ENCODE data around the gene TRAPPC11.

TRAPPC11 gene

GRCh38 chr4:183698909-183699308 lies 39.8 kb downstream of the TRAPPC11 start:
- H3K9ac ChIP-seq (ENCODE audit: low read depth, low read length, poor library complexity, severe bottlenecking) = no peak overlapping the region
- no peak overlapping the region for H3K4me3 ChIP-seq (ENCODE audit: low read length, poor library complexity, severe bottlenecking)
- no peaks in the 10 kb centered on the region for H3K9me3 ChIP-seq (ENCODE audit: insufficient read depth, low read depth, low read length)
- H3K36me3 ChIP-seq (ENCODE audit: insufficient read depth, low read length) = peaks cover 81% of the 10 kb centered on the region
- no peak for TF ChIP-seq EZH2phosphoT487 (IDR thresholded peaks at IDR 0.05; ENCODE audit: borderline replicate concordance)
- TF ChIP-seq CTCF (conservative IDR thresholded peaks at IDR 0.05; ENCODE audit: low read length) = no peak
- no peaks in the 10 kb centered on the region for H3K79me2 ChIP-seq (ENCODE audit: insufficient read depth, low read length)
- H3K9me2 ChIP-seq (replicated peaks; ENCODE audit: low read depth, low read length) = no peaks in the 10 kb centered on the region
- H3K27me3 ChIP-seq (ENCODE audit: insufficient read depth, low read length, poor library complexity, severe bottlenecking) = no peaks in the 10 kb centered on the region
- no peaks in the 10 kb centered on the region for H3K4me1 ChIP-seq (ENCODE audit: insufficient read depth, low read length, poor library complexity, severe bottlenecking)
- no peaks in the 10 kb centered on the region for H3F3A ChIP-seq (ENCODE audit: low read depth)
- no peaks in the 10 kb centered on the region for H4K20me1 ChIP-seq (ENCODE audit: insufficient read depth, low read length, poor library complexity, severe bottlenecking)
- no peak overlapping the region for H2AFZ ChIP-seq (ENCODE audit: low read length)
- H3K4me2 ChIP-seq (ENCODE audit: low read depth, low read length, poor library complexity, severe bottlenecking) = no peak overlapping the region

GRCh38 chr4:183700407-183700806 lies 41.3 kb downstream of the TRAPPC11 start:
- H3K27me3 ChIP-seq (ENCODE audit: insufficient read depth, low read length, poor library complexity, severe bottlenecking) = no peaks in the 10 kb centered on the region
- no peak for TF ChIP-seq CTCF (conservative IDR thresholded peaks at IDR 0.05; ENCODE audit: low read length)
- TF ChIP-seq EZH2phosphoT487 (IDR thresholded peaks at IDR 0.05; ENCODE audit: borderline replicate concordance) = no peak
- no peaks in the 10 kb centered on the region for H3F3A ChIP-seq (ENCODE audit: low read depth)
- no peaks in the 10 kb centered on the region for H4K20me1 ChIP-seq (ENCODE audit: insufficient read depth, low read length, poor library complexity, severe bottlenecking)
- H3K36me3 ChIP-seq (ENCODE audit: insufficient read depth, low read length) = peaks cover 77% of the 10 kb centered on the region; the same call in 1 of the 2 replicates
- H2AFZ ChIP-seq (ENCODE audit: low read length) = no peak overlapping the region
- H3K9ac ChIP-seq (ENCODE audit: low read depth, low read length, poor library complexity, severe bottlenecking) = no peak overlapping the region
- H3K79me2 ChIP-seq (ENCODE audit: insufficient read depth, low read length) = no peaks in the 10 kb centered on the region
- no peak overlapping the region for H3K4me2 ChIP-seq (ENCODE audit: low read depth, low read length, poor library complexity, severe bottlenecking)
- H3K4me1 ChIP-seq (ENCODE audit: insufficient read depth, low read length, poor library complexity, severe bottlenecking) = no peaks in the 10 kb centered on the region
- no peaks in the 10 kb centered on the region for H3K9me3 ChIP-seq (ENCODE audit: insufficient read depth, low read depth, low read length)
- H3K9me2 ChIP-seq (replicated peaks; ENCODE audit: low read depth, low read length) = no peaks in the 10 kb centered on the region
- H3K4me3 ChIP-seq (ENCODE audit: low read length, poor library complexity, severe bottlenecking) = no peak overlapping the region

GRCh38 chr4:183702492-183702891 lies 43.4 kb downstream of the TRAPPC11 start:
- Histone ChIP-seq H3K4me2 (ENCODE audit: low read depth, low read length, poor library complexity, severe bottlenecking) (no peak overlapping the region), H3K79me2 (ENCODE audit: insufficient read depth, low read length) (no peaks in the 10 kb centered on the region), H4K20me1 (ENCODE audit: insufficient read depth, low read length, poor library complexity, severe bottlenecking) (no peaks in the 10 kb centered on the region), H2AFZ (ENCODE audit: low read length) (no peak overlapping the region), H3K9ac (ENCODE audit: low read depth, low read length, poor library complexity, severe bottlenecking) (no peak overlapping the region), H3K4me3 (ENCODE audit: low read length, poor library complexity, severe bottlenecking) (no peak overlapping the region), H3K36me3 (ENCODE audit: insufficient read depth, low read length) (peaks cover 69% of the 10 kb centered on the region; the same call in 1 of the 2 replicates), H3K9me3 (ENCODE audit: insufficient read depth, low read depth, low read length) (no peaks in the 10 kb centered on the region), H3F3A (ENCODE audit: low read depth) (no peaks in the 10 kb centered on the region), H3K9me2 (replicated peaks; ENCODE audit: low read depth, low read length) (no peaks in the 10 kb centered on the region), H3K27me3 (ENCODE audit: insufficient read depth, low read length, poor library complexity, severe bottlenecking) (no peaks in the 10 kb centered on the region), H3K4me1 (ENCODE audit: insufficient read depth, low read length, poor library complexity, severe bottlenecking) (no peaks in the 10 kb centered on the region)
- TF ChIP-seq EZH2phosphoT487 (IDR thresholded peaks at IDR 0.05; ENCODE audit: borderline replicate concordance) = no peak
- TF ChIP-seq CTCF (conservative IDR thresholded peaks at IDR 0.05; ENCODE audit: low read length) = no peak

Data from Loucy (cell line).